Measurements from ENCODE around the gene MLC1. TPM values are rescaled to one million over a fixed set of nuclear protein-coding genes. Genes with fewer than 3 reads are reported as not detected.

MLC1 gene
- total and polyA plus RNA-seq, 10 of the 15 experiments (the other 5 are each of a cell fraction or from before 2014, with no cell fraction given), result 0.03 to 0.15 (median 0.07) TPM; not detected in 7

- H3K79me2 ChIP-seq (ENCODE audit: control insufficient read depth, insufficient read depth, low read length), result no peaks in the 10 kb centered on the region
- H3K27ac ChIP-seq (ENCODE audit: control insufficient read depth, insufficient read depth), result no peak overlapping the region
- H3K4me2 ChIP-seq (ENCODE audit: control insufficient read depth, insufficient read depth), result no peak overlapping the region
- H3K36me3 ChIP-seq (ENCODE audit: control insufficient read depth in 2 of 2, insufficient read depth in 2 of 2, low read length in 1 of 2), result no peaks in the 10 kb centered on the region
- peaks cover 0 to 4% of the 10 kb centered on the region in 2 experiments; a peak in 1 of 4 replicates for H3K27me3 ChIP-seq (replicated peaks in 1 of 2; ENCODE audit: control insufficient read depth in 2 of 2, insufficient read depth in 2 of 2, low read length in 1 of 2)
- DNase-seq (ENCODE audit: low read depth, low spot score) (no peak), ATAC-seq (peak; percentile 16; the same call in 2 of the 3 replicates), FAIRE-seq (no peak)
- no peak overlapping the region for H3K4me3 ChIP-seq
- BruUV-seq (replicated peaks), result no TSS peak
- H3K4me1 ChIP-seq (ENCODE audit: control insufficient read depth, insufficient read depth, low read length), result peaks cover 6% of the 10 kb centered on the region; the same call in 1 of the 2 replicates
- TF ChIP-seq RAD21 (IDR thresholded peaks at IDR 0.05; ENCODE audit: insufficient read depth, low read depth, low read length), result no peak
- SMC1A ChIA-PET (ENCODE audit: uncharacterized antibody, unreplicated experiment), result interaction anchor here (1.4 kb wide), 1 partner anchor 105 kb away, joined by 5 read pairs; no protein-coding TSS in a partner anchor
- no peak overlapping the region for H3K9ac ChIP-seq (ENCODE audit: control insufficient read depth, insufficient read depth, low read length)
- in situ Hi-C loops (cut with MboI) (loop anchor here (25.0 kb wide), 1 partner anchor 698 kb away; no protein-coding TSS in a partner anchor), intact Hi-C loops (cut with micrococcal nuclease; ENCODE audit: unreplicated experiment) (no loop called here)
- no peaks in the 10 kb centered on the region; the same call in 2 of the 3 replicates for H3K9me3 ChIP-seq (replicated peaks; ENCODE audit: control insufficient read depth, insufficient read depth, low read length)
- POLR2A ChIA-PET, result no interaction called here
- H4K20me1 ChIP-seq (ENCODE audit: control insufficient read depth, insufficient read depth), result no peaks in the 10 kb centered on the region
- WGBS (ENCODE audit: insufficient coverage, insufficient replicate concordance, low lambda C conversion rate, missing lambda C conversion rate), result 27% methylated on average over 24 of the region's 24 CpGs
- CTCF ChIA-PET, result interaction anchor here (1.4 kb wide), 1 partner anchor 104 kb away, joined by 3 read pairs; no protein-coding TSS in a partner anchor
- RAD21 ChIA-PET (ENCODE audit: unreplicated experiment), result interaction anchor here (1.2 kb wide), 1 partner anchor 41 kb away, joined by 3 read pairs; no protein-coding TSS in a partner anchor
- H2AFZ ChIP-seq (ENCODE audit: control insufficient read depth, low read depth, low read length), result no peak overlapping the region
Measured at GRCh38 chr22:50035131-50035881, 49.9 kb downstream of the MLC1 start.

- ChIA-PET CTCF (no interaction called here), RAD21 (ENCODE audit: unreplicated experiment) (interaction anchor here (1.2 kb wide), 1 partner anchor 40 kb away, joined by 3 read pairs; no protein-coding TSS in a partner anchor), POLR2A (no interaction called here), SMC1A (ENCODE audit: uncharacterized antibody, unreplicated experiment) (interaction anchor here (1.4 kb wide), 1 partner anchor 104 kb away, joined by 5 read pairs; no protein-coding TSS in a partner anchor)
- no peak for DNase-seq (ENCODE audit: low read depth, low spot score)
- intact Hi-C loops (cut with micrococcal nuclease; ENCODE audit: unreplicated experiment), result no loop called here
- no peaks in the 10 kb centered on the region for H3K36me3 ChIP-seq (ENCODE audit: control insufficient read depth in 2 of 2, insufficient read depth in 2 of 2, low read length in 1 of 2)
- no peaks in the 10 kb centered on the region for H4K20me1 ChIP-seq (ENCODE audit: control insufficient read depth, insufficient read depth)
- H3K27ac ChIP-seq (ENCODE audit: control insufficient read depth, insufficient read depth), result no peak overlapping the region
- FAIRE-seq, result no peak
- H3K9ac ChIP-seq (ENCODE audit: control insufficient read depth, insufficient read depth, low read length), result no peak overlapping the region
- ATAC-seq, result peak; percentile 34
- H3K9me3 ChIP-seq (replicated peaks; ENCODE audit: control insufficient read depth, insufficient read depth, low read length), result no peaks in the 10 kb centered on the region; the same call in 2 of the 3 replicates
- H2AFZ ChIP-seq (ENCODE audit: control insufficient read depth, low read depth, low read length), result no peak overlapping the region
- H3K4me3 ChIP-seq, result no peak overlapping the region
- H3K27me3 ChIP-seq (replicated peaks in 1 of 2; ENCODE audit: control insufficient read depth in 2 of 2, insufficient read depth in 2 of 2, low read length in 1 of 2), result peaks cover 0 to 4% of the 10 kb centered on the region in 2 experiments; a peak in 1 of 4 replicates
- no TSS peak for BruUV-seq (replicated peaks)
- WGBS (ENCODE audit: insufficient coverage, insufficient replicate concordance, low lambda C conversion rate, missing lambda C conversion rate), result 34% methylated on average over 43 of the region's 43 CpGs
- in situ Hi-C loops (cut with MboI), result loop anchor here (5.0 to 25.0 kb wide), 2 partner anchors 102 to 697 kb away; no protein-coding TSS in a partner anchor
- peaks cover 6% of the 10 kb centered on the region; the same call in 1 of the 2 replicates for H3K4me1 ChIP-seq (ENCODE audit: control insufficient read depth, insufficient read depth, low read length)
- H3K4me2 ChIP-seq (ENCODE audit: control insufficient read depth, insufficient read depth), result peak overlapping the region; percentile 2; the same call in 1 of the 2 replicates
- no peaks in the 10 kb centered on the region for H3K79me2 ChIP-seq (ENCODE audit: control insufficient read depth, insufficient read depth, low read length)
- TF ChIP-seq KLF5 (IDR thresholded peaks at IDR 0.05; ENCODE audit: partially characterized antibody) (no peak), MEF2A (IDR thresholded peaks at IDR 0.05; ENCODE audit: insufficient read depth, low read depth, low read length) (no peak), EZH2 (IDR thresholded peaks at IDR 0.05; ENCODE audit: borderline replicate concordance, control insufficient read depth, low read depth, low read length) (no peak), CHD4 (IDR thresholded peaks at IDR 0.05) (no peak), PAX5 (IDR thresholded peaks at IDR 0.05; ENCODE audit: borderline replicate concordance, low read depth, low read length) (peak; percentile 46; the same call in 1 of the 2 replicates), YBX1 (IDR thresholded peaks at IDR 0.05) (no peak), ZNF24 (IDR thresholded peaks at IDR 0.05) (no peak)
- TF ChIP-seq, protein P1, sequence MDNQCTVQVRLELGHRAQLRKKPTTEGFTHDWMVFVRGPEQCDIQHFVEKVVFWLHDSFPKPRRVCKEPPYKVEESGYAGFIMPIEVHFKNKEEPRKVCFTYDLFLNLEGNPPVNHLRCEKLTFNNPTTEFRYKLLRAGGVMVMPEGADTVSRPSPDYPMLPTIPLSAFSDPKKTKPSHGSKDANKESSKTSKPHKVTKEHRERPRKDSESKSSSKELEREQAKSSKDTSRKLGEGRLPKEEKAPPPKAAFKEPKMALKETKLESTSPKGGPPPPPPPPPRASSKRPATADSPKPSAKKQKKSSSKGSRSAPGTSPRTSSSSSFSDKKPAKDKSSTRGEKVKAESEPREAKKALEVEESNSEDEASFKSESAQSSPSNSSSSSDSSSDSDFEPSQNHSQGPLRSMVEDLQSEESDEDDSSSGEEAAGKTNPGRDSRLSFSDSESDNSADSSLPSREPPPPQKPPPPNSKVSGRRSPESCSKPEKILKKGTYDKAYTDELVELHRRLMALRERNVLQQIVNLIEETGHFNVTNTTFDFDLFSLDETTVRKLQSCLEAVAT (IDR thresholded peaks at IDR 0.05), result no peak
Measured at GRCh38 chr22:50034126-50035081, 50.8 kb downstream of the MLC1 start.

All from GM12878 (cell line).